ENCODE measurements around the gene LRRFIP2.
"Not testable (repeated sequence)": the region's sequence is repeated elsewhere in the genome, so short reads cannot be mapped to it uniquely, and the experiment has no call there.

Gene LRRFIP2, protein sequence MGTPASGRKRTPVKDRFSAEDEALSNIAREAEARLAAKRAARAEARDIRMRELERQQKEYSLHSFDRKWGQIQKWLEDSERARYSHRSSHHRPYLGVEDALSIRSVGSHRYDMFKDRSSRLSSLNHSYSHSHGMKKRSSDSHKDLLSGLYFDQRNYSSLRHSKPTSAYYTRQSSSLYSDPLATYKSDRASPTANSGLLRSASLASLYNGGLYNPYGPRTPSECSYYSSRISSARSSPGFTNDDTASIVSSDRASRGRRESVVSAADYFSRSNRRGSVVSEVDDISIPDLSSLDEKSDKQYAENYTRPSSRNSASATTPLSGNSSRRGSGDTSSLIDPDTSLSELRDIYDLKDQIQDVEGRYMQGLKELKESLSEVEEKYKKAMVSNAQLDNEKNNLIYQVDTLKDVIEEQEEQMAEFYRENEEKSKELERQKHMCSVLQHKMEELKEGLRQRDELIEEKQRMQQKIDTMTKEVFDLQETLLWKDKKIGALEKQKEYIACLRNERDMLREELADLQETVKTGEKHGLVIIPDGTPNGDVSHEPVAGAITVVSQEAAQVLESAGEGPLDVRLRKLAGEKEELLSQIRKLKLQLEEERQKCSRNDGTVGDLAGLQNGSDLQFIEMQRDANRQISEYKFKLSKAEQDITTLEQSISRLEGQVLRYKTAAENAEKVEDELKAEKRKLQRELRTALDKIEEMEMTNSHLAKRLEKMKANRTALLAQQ

GRCh38 chr3:37174532-37175126 lies at the start of gene LRRFIP2:
Gene LRRFIP2 (minus strand): TSS chr3:37174582. CDS start chr3:37148983, 25,599 bp downstream.
- FAIRE-seq: no peak

DNA sequence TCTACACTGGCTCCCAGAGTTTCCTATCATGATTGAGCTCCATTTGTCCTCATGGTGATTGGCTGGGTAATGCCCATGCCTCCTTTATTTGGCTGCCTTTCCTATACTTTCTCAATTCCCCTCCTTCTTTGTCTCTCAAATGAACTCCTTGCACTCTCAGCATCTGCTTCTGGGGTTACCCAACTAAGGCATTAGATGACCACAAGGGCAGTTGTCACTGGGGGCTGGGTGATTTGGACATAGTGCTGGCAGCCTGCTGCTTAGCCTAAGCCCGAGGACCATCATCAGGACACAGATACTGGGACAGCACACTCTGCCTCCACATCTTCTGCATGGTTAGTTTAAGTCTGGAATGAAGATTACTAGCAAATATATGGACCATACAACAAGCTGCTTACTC lies 49.2 kb upstream of the LRRFIP2 start:
- no peak for FAIRE-seq

DNA sequence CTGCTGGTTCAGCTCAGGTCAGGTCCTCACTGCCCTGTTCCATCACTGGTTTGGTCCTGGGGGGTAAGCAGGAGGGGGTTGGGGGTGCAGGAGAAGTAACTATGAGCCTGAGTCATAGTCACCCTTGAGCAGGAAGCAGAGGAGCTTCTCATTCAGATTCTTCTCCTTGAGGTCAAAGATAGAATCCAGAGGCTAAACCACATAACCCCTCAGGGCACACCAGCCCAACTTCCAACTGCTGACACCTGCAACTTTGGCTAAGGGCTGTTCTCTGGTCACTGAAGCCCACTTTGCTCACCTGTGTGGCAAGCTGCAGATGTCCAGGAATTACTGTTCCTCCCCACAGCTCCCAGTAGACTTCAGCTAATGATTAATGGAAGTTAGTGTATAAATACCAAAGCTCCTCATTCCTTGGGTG lies 48.8 kb upstream of the LRRFIP2 start:
- no peak for FAIRE-seq

DNA sequence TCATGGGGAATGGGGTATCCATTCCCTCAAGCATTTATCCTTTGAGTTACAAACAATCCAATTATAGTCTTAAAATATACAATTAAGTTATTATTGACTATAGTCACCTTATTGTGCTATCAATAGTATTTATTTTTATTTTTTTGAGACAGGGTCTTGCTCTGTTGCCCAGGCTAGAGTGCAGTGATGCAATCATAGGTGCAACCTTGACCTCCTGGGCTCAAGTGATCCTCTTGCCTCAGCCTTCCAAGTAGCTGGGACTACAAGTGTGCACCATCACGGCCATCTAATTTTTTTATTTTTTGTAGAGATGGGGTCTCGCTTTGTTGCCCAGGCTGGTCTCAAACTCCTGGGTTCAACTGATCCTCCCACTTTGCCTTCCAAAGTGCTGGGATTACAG lies 48.2 kb upstream of the LRRFIP2 start:
- not testable (repeated sequence) for FAIRE-seq

- no peak for FAIRE-seq
Observed at GRCh38 chr3:37221407-37221806, 47.0 kb upstream of the LRRFIP2 start.

DNA sequence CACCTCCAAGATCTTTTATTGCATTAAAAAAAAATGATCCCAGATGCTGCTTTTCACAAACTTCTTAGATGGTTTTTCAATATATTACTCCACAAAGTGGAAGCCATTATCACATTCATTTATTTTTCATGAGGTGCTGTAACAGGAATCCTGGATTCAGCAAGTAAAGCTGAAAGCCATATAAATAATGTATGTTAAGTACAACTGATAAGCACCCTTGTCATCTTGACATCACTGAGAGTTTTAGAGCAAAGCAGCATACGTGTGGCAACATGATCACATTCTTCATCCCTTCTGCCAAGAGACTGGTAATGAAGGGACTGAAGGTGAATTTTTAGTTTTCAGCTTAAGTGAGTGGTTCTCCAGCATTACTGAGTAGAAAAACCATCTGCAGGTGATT lies 44.9 kb upstream of the LRRFIP2 start:
- FAIRE-seq: no peak

DNA sequence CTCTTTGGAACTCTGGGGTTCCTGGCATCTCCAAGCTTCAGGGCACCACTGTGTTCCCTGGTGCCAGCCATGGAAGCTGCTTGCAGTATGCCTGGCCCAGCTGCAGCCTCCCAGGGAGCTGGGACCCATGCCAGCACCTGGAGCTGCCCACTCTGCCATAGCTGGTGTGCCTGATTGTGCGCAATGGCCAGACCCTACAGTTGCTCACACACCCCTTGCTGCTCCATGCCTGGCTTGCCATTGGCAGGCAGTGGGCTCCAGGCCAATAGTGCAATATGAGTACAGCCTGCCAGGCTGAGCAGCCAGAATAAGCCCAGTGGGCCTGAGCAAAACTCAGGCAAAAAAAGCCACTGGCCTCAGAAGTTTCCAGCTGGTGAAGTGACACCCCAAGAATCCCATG lies 43.8 kb upstream of the LRRFIP2 start:
- FAIRE-seq: no peak

GRCh38 chr3:37217098-37217849 lies 42.9 kb upstream of the LRRFIP2 start:
- FAIRE-seq: no peak

GRCh38 chr3:37216597-37217097 lies 42.3 kb upstream of the LRRFIP2 start:
- no peak for FAIRE-seq

DNA sequence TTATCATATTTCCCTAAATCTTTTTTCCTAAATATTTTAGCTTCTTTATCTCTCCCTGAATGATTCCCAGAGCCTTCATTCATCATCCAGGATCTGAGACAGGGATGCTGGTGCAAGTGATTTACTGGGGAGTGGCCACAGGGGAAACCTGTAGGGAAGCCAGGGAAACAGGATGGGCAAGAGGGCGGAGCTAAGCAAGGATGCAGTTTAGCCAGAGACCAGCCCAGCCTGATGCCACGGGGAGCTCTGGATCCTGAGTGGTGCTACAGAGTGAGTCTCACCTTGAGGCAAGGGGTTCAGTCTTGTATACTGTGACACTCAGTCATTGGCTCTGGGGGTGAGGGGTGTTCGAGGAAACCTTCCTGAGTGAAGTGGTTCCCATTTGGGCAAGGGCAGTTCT lies 39.7 kb upstream of the LRRFIP2 start:
- FAIRE-seq: no peak

- no peak for FAIRE-seq
Observed at GRCh38 chr3:37210230-37210629, 35.8 kb upstream of the LRRFIP2 start.

- FAIRE-seq: not testable (repeated sequence)
Observed at GRCh38 chr3:37208576-37208975, 34.2 kb upstream of the LRRFIP2 start.

- FAIRE-seq: not testable (repeated sequence)
Observed at GRCh38 chr3:37208008-37208407, 33.6 kb upstream of the LRRFIP2 start.

- not testable (repeated sequence) for FAIRE-seq
Observed at GRCh38 chr3:37206041-37206440, 31.7 kb upstream of the LRRFIP2 start.

DNA sequence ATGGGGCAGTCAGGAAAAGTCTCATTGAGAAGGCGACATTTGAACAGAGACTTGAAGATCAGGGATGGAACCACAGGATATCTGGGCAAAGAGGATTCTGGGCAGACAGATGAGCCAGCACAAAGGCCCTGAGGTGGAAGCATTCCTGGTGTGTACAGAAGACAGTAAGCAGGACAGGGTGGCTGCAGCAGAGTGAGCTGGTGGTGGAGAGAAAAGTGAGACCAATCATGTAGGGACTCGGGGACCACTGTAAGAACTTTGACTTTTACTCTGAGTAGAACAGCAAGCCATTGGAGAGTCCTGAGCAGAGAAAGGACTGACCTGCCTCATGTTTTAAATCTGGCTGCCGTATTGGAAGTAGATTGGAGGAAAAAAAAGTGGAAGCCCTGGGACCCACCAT lies 29.9 kb upstream of the LRRFIP2 start:
- FAIRE-seq: no peak

DNA sequence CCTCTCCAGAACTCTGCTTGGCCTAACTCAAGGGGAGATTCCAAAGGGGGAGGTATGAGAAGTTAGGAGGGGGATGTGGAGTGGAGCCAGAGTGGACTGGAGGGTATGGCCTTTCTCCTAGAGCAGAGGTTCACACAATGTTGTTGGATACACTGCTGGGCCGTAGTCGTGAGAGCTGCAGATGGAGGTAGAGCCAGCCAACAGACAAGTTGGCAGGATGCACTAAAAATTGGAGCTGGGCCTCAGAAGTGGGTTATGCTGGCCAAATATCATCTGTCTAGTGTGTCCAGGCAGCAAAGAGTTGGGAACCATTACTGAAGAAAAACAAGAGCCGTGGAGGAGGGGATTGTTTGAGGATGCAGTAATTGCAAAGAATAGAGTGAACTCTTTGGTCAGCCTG lies 27.7 kb upstream of the LRRFIP2 start:
- FAIRE-seq: no peak

- FAIRE-seq: no peak
Observed at GRCh38 chr3:37200141-37200540, 25.8 kb upstream of the LRRFIP2 start.

DNA sequence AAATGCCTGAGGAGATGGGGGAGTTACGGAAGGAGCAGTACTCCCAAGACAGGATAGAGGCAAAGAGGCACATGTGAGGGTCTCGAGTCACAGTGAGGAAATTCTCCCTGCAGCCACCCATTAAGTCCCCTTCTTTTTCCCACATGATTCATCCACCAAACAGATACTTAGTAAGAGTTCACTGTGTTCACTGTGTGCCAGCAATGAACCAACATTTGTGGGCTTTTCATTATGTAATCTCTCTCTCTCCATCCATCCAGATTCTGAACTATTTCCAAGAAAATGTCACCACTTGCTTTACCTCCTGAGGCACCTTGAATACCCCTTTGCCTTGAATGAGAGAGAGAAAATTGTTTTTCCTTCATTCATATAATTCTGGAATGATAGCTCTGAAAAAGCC lies 24.6 kb upstream of the LRRFIP2 start:
- no peak for FAIRE-seq

- FAIRE-seq: no peak
Observed at GRCh38 chr3:37198547-37198946, 24.2 kb upstream of the LRRFIP2 start.

DNA sequence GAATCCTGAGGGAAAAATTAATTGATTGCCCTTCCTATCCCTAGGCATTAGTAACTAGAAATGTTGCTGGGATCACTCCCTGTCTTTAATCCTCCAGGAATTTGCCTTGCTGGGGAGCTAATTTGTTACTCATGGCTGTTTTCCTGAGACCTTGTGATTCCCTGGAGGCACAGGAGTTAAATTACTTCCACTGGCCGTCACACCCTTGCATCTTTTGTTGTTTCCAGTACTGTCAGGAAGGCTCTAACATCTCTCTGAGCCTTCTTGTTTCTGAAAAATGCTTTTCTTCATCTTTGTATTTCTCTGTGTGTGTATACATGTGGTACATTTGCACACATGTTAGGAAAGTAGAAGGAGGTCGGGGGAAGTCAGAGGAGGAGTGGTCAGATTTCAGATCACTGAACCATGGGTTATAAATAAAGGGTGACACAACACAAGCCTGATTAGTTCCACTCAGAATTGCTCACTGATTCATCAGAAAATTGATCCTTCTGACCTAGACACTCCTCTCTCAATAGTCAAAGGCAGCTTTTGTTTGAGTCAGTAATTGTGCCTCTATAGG lies 23.5 kb upstream of the LRRFIP2 start:
- FAIRE-seq: no peak

DNA sequence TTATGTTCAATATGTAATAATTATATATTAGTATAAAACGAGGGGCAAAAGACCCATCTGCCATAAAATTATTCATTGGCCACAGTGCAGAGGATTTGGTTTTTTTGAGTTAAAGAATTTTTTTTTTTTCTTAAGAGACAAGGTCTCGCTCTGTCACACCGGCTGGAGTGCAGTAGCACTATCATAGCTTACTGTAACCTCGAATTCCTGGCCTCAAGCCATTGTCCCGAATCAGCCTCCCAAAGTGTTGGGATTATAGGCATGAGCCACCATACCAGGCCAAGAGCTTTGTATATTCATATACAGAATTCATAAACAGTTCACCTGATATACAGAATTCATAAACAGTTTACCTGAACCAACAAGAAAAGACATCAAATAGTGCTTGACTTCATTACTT lies 20.2 kb upstream of the LRRFIP2 start:
- FAIRE-seq: no peak

DNA sequence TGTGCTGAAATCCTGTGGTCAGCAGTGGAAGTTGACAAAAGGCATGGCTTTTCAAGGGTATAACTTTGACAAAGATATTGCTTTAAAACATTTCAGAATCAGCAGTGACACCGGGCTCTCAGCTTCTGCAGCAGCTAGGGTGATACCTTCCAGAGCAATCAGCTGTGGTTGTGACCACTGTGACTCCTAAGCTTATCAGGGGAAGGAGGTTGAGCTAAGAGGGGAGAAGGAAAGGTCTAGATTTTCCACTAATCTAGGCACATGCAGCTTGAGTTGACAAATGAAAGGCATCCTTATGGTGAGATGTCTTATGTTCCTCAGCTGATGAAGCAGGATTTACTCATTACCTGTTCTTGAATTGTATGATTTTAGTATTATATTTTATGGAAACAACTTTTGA lies 16.3 kb upstream of the LRRFIP2 start:
- no peak for FAIRE-seq

GRCh38 chr3:37189109-37189508 lies 14.7 kb upstream of the LRRFIP2 start:
- FAIRE-seq: no peak

Measured in TTC549 (cell line).